Neural progenitor cell (in vitro differentiated cells): ENCODE data around the gene PGLYRP3.

Source experiments
- EZH2 ChIP-seq: fragments of 200-600 bp; sonication (generic); IDR thresholded peaks from 2 replicates; pipeline ENCODE4 v1.6.1; 2017; ENCODE audit warnings: antibody characterized with exemption, mild to moderate bottlenecking, moderate library complexity
- TF ChIP-seq, protein P1 (sequence below): fragments of 200-600 bp; sonication (generic); IDR thresholded peaks from 2 replicates; pipeline ENCODE4 v1.5.1; 2017; ENCODE audit warnings: antibody characterized with exemption, mild to moderate bottlenecking

GRCh38 chr1:153347856-153348255, 35.1 kb upstream of the PGLYRP3 start:
- TF ChIP-seq, protein P1, sequence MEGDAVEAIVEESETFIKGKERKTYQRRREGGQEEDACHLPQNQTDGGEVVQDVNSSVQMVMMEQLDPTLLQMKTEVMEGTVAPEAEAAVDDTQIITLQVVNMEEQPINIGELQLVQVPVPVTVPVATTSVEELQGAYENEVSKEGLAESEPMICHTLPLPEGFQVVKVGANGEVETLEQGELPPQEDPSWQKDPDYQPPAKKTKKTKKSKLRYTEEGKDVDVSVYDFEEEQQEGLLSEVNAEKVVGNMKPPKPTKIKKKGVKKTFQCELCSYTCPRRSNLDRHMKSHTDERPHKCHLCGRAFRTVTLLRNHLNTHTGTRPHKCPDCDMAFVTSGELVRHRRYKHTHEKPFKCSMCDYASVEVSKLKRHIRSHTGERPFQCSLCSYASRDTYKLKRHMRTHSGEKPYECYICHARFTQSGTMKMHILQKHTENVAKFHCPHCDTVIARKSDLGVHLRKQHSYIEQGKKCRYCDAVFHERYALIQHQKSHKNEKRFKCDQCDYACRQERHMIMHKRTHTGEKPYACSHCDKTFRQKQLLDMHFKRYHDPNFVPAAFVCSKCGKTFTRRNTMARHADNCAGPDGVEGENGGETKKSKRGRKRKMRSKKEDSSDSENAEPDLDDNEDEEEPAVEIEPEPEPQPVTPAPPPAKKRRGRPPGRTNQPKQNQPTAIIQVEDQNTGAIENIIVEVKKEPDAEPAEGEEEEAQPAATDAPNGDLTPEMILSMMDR: no peak
- TF ChIP-seq EZH2: no peak
